GM08714 (cell line): ENCODE data around the gene CYP2W1.
"Not testable (repeated sequence)": the region's sequence is repeated elsewhere in the genome, so short reads cannot be mapped to it uniquely, and the experiment has no call there.

Experiments
- H3K4me3 ChIP-seq: fragments of 200-500 bp; sonication (Bioruptor generic); 2 replicates; pipeline ENCODE4 v1.5.1; 2014; ENCODE audit warnings: mild to moderate bottlenecking, low read length, inconsistent platforms
- ZNF274 ChIP-seq: IDR thresholded peaks from 2 replicates; pipeline ENCODE4 v1.6.1; 2012; ENCODE audit warnings: mild to moderate bottlenecking, low read depth, low read length

The CYP2W1 gene

GRCh38 chr7:958221-959200 is 24.5 kb upstream of the CYP2W1 start:
- TF ChIP-seq ZNF274 = no peak
- no peak overlapping the region for H3K4me3 ChIP-seq

GRCh38 chr7:959271-959670 is 23.7 kb upstream of the CYP2W1 start:
- no peak overlapping the region for H3K4me3 ChIP-seq
- no peak for TF ChIP-seq ZNF274

GRCh38 chr7:959740-960139 is 23.2 kb upstream of the CYP2W1 start:
- H3K4me3 ChIP-seq = not testable (repeated sequence)

- no peak overlapping the region for H3K4me3 ChIP-seq
- TF ChIP-seq ZNF274 = no peak
These were observed 22.6 kb upstream of the CYP2W1 start for GRCh38 chr7:960269-960871.

GRCh38 chr7:960972-961371 is 22.0 kb upstream of the CYP2W1 start:
- not testable (repeated sequence) for H3K4me3 ChIP-seq

- no peak for TF ChIP-seq ZNF274
- no peak overlapping the region for H3K4me3 ChIP-seq
These were observed 21.2 kb upstream of the CYP2W1 start for GRCh38 chr7:961546-962400.

- H3K4me3 ChIP-seq = no peak overlapping the region
- no peak for TF ChIP-seq ZNF274
These were observed 20.4 kb upstream of the CYP2W1 start for GRCh38 chr7:962401-963081.

- H3K4me3 ChIP-seq = no peak overlapping the region
These were observed 19.5 kb upstream of the CYP2W1 start for GRCh38 chr7:963236-964078.

GRCh38 chr7:964401-965231 is 18.4 kb upstream of the CYP2W1 start:
- TF ChIP-seq ZNF274 = no peak
- no peak overlapping the region for H3K4me3 ChIP-seq

More at GRCh38 chr7:963236-964078, 19.5 kb upstream of the CYP2W1 start:
- TF ChIP-seq ZNF274 = no peak

- TF ChIP-seq ZNF274 = no peak
- H3K4me3 ChIP-seq = no peak overlapping the region
These were observed 16.5 kb upstream of the CYP2W1 start for GRCh38 chr7:966291-967069.

- no peak for TF ChIP-seq ZNF274
- H3K4me3 ChIP-seq = no peak overlapping the region
These were observed 15.5 kb upstream of the CYP2W1 start for GRCh38 chr7:967361-968082.
